ENCODE measurements around the gene CEMIP2. TPM values are rescaled to one million over a fixed set of nuclear protein-coding genes. Genes with fewer than 3 reads are reported as not detected.

CEMIP2 gene
- total and polyA plus RNA-seq, 10 of the 15 experiments (the other 5 are each of a cell fraction or from before 2014, with no cell fraction given), result 0.50 to 19.2 (median 1.2) TPM

GRCh38 chr9:71670121-71670520 is 98.2 kb downstream of the CEMIP2 start (continued):
- TF ChIP-seq ZNF217 (IDR thresholded peaks at IDR 0.05) (no peak), CBFB (IDR thresholded peaks at IDR 0.05; ENCODE audit: low read depth) (no peak), SKIL (IDR thresholded peaks at IDR 0.05; ENCODE audit: low read depth, poor library complexity, severe bottlenecking) (no peak), BMI1 (IDR thresholded peaks at IDR 0.05; ENCODE audit: borderline replicate concordance) (no peak), RBBP5 (conservative IDR thresholded peaks at IDR 0.05) (no peak), ZNF622 (IDR thresholded peaks at IDR 0.05) (no peak), SIN3A (IDR thresholded peaks at IDR 0.05; ENCODE audit: low read depth, low read length) (no peak), IKZF2 (IDR thresholded peaks at IDR 0.05) (peak in 1 of 2 experiments; percentile 56; a peak in 2 of 4 replicates), SREBF1 (IDR thresholded peaks at IDR 0.05; ENCODE audit: low read length) (no peak), HDAC6 (IDR thresholded peaks at IDR 0.05; ENCODE audit: unreplicated experiment) (no peak), EP300 (IDR thresholded peaks at IDR 0.05; ENCODE audit: borderline replicate concordance in 1 of 2, control insufficient read depth in 1 of 2, low read depth in 2 of 2, low read length in 2 of 2) (peak in 1 of 2 experiments; percentile 35; a peak in 1 of 4 replicates), NFIC (IDR thresholded peaks at IDR 0.05; ENCODE audit: low read depth, low read length) (no peak), GATAD2B (conservative IDR thresholded peaks at IDR 0.05; ENCODE audit: low read depth) (no peak), USF2 (IDR thresholded peaks at IDR 0.05; ENCODE audit: borderline replicate concordance, low read depth, low read length) (no peak), SUPT20H (IDR thresholded peaks at IDR 0.05; ENCODE audit: borderline replicate concordance, control insufficient read depth, low read depth, low read length) (no peak), ASH2L (IDR thresholded peaks at IDR 0.05; ENCODE audit: borderline replicate concordance, low read depth) (no peak), MTA2 (IDR thresholded peaks at IDR 0.05; ENCODE audit: low read depth) (peak; percentile 52), RCOR1 (conservative IDR thresholded peaks at IDR 0.05; ENCODE audit: low read depth, low read length) (no peak)

All from GM12878 (cell line).